ENCODE measurements around the gene ATP8B4.

DNA sequence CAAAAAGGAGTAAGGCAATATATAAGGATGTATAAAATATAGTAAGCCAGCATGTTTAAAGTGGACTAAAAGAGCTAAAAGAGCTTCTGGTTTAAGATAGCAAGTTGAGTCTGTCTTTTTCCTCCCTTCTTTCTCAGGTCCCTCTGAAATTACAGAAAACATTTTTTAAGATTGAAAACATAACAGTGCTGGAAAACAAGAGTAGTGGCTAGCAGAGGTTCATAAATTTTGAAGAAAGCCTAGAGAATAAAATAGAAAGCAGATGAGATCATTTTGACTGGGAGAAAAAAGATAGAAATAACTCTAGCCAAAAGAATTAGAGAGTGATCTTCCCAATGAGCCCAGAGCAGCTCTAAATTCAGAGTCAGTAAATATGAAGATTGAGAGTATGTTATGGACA is 41.9 kb downstream of the ATP8B4 start:
- TF ChIP-seq, protein P1, sequence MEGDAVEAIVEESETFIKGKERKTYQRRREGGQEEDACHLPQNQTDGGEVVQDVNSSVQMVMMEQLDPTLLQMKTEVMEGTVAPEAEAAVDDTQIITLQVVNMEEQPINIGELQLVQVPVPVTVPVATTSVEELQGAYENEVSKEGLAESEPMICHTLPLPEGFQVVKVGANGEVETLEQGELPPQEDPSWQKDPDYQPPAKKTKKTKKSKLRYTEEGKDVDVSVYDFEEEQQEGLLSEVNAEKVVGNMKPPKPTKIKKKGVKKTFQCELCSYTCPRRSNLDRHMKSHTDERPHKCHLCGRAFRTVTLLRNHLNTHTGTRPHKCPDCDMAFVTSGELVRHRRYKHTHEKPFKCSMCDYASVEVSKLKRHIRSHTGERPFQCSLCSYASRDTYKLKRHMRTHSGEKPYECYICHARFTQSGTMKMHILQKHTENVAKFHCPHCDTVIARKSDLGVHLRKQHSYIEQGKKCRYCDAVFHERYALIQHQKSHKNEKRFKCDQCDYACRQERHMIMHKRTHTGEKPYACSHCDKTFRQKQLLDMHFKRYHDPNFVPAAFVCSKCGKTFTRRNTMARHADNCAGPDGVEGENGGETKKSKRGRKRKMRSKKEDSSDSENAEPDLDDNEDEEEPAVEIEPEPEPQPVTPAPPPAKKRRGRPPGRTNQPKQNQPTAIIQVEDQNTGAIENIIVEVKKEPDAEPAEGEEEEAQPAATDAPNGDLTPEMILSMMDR (conservative IDR thresholded peaks at IDR 0.05; ENCODE audit: low read depth, low read length), result no peak
- no peak for TF ChIP-seq EZH2 (IDR thresholded peaks at IDR 0.05; ENCODE audit: low read length, unreplicated experiment)

Data from PC-3 (cell line).